H9 (cell line): Measurements from ENCODE around the gene EBPL. TPM values are rescaled to one million over a fixed set of nuclear protein-coding genes. Genes with fewer than 3 reads are reported as not detected.
A peak's percentile ranks its signal among the peaks of the same experiment; 100 is the strongest.

Source experiments
- DNase-seq: peaks from one replicate; pipeline ENCODE4 v3.0.0-alpha.2; 2017
- H2AFZ ChIP-seq: one replicate; pipeline ENCODE4 v1.6.1; 2013; ENCODE audit warnings: mild to moderate bottlenecking, low read length, control low read depth, moderate library complexity
- H2AK5ac ChIP-seq: 2 replicates; pipeline ENCODE4 v1.6.1; 2013; ENCODE audit warnings: low read length, control low read depth, mixed read lengths; ENCODE audit not compliant: insufficient read length
- H2BK120ac ChIP-seq: one replicate; pipeline ENCODE4 v1.6.1; 2013; ENCODE audit warnings: low read depth, mild to moderate bottlenecking, low read length, control low read depth, inconsistent platforms; ENCODE audit not compliant: poor library complexity, severe bottlenecking
- H2BK12ac ChIP-seq: 2 replicates; pipeline ENCODE4 v1.6.1; 2013; ENCODE audit warnings: low read length, control low read depth, mixed read lengths, low read depth; ENCODE audit not compliant: insufficient read length
- H2BK15ac ChIP-seq: 2 replicates; pipeline ENCODE4 v1.6.1; 2013; ENCODE audit warnings: low read depth, low read length, control low read depth
- H2BK20ac ChIP-seq: one replicate; pipeline ENCODE4 v1.6.1; 2013; ENCODE audit warnings: low read depth, mild to moderate bottlenecking, low read length, control low read depth, inconsistent platforms; ENCODE audit not compliant: poor library complexity, severe bottlenecking
- H2BK5ac ChIP-seq: 2 replicates; pipeline ENCODE4 v1.6.1; 2013; ENCODE audit warnings: low read length, control low read depth, mixed read lengths; ENCODE audit not compliant: insufficient read length
- H3K14ac ChIP-seq: 2 replicates; pipeline ENCODE4 v1.6.1; 2013; ENCODE audit warnings: low read length, control low read depth; ENCODE audit not compliant: insufficient read depth
- H3K18ac ChIP-seq: 2 replicates; pipeline ENCODE4 v1.6.1; 2013; ENCODE audit warnings: low read depth, mild to moderate bottlenecking, mixed read lengths, low read length, control low read depth; ENCODE audit not compliant: insufficient read length
- H3K23ac ChIP-seq: 2 replicates; pipeline ENCODE4 v1.6.1; 2013; ENCODE audit warnings: low read length, control low read depth, mixed read lengths, low read depth; ENCODE audit not compliant: insufficient read length
- H3K23me2 ChIP-seq: 2 replicates; pipeline ENCODE4 v1.6.1; 2013; ENCODE audit warnings: low read depth, mild to moderate bottlenecking, mixed read lengths, low read length, control low read depth; ENCODE audit not compliant: insufficient read length, poor library complexity, severe bottlenecking
- H3K27ac ChIP-seq: 2 replicates; pipeline ENCODE4 v1.5.1; 2013; ENCODE audit warnings: low read length, control low read depth, mixed read lengths, low read depth; ENCODE audit not compliant: insufficient read length
- H3K27me3 ChIP-seq: 2 replicates; pipeline ENCODE4 v1.6.1; 2013; ENCODE audit warnings: low read length, control low read depth, inconsistent platforms; ENCODE audit not compliant: insufficient read depth
- H3K4ac ChIP-seq: 2 replicates; pipeline ENCODE4 v1.6.1; 2013; ENCODE audit warnings: low read depth, mild to moderate bottlenecking, control low read depth, inconsistent platforms, low read length, moderate library complexity
- H3K4me1 ChIP-seq: 2 replicates; pipeline ENCODE4 v1.6.1; 2013; ENCODE audit warnings: low read length, control low read depth, inconsistent platforms; ENCODE audit not compliant: insufficient read depth
- H3K4me2 ChIP-seq: 2 replicates; pipeline ENCODE4 v1.6.1; 2013; ENCODE audit warnings: low read length, control low read depth, mixed read lengths; ENCODE audit not compliant: insufficient read length, insufficient read depth
- H3K56ac ChIP-seq: 2 replicates; pipeline ENCODE4 v1.6.1; 2013; ENCODE audit warnings: low read depth, mild to moderate bottlenecking, mixed read lengths, low read length, control low read depth; ENCODE audit not compliant: insufficient read length
- H3K79me1 ChIP-seq: 2 replicates; pipeline ENCODE4 v1.6.1; 2013; ENCODE audit warnings: low read depth, mild to moderate bottlenecking, moderate library complexity, low read length, control low read depth, inconsistent platforms; ENCODE audit not compliant: insufficient read depth, poor library complexity, severe bottlenecking
- H3K79me2 ChIP-seq: 2 replicates; pipeline ENCODE4 v1.6.1; 2013; ENCODE audit warnings: low read length, control low read depth, inconsistent platforms; ENCODE audit not compliant: insufficient read depth
- H3K9ac ChIP-seq: 2 replicates; pipeline ENCODE4 v1.6.1; 2013; ENCODE audit warnings: low read length, control low read depth, mixed read lengths; ENCODE audit not compliant: insufficient read length; ENCODE audit errors: extremely low read depth
- H3K9me3 ChIP-seq: one replicate; pipeline ENCODE4 v1.6.1; 2013; ENCODE audit warnings: low read depth, low read length, inconsistent platforms; ENCODE audit not compliant: control insufficient read depth
- H3T11ph ChIP-seq: one replicate; pipeline ENCODE4 v1.6.1; 2013; ENCODE audit warnings: mild to moderate bottlenecking, low read length, control low read depth, inconsistent platforms
- H4K20me1 ChIP-seq: one replicate; pipeline ENCODE4 v1.6.1; 2013; ENCODE audit not compliant: control insufficient read depth, insufficient read length, insufficient read depth
- H4K5ac ChIP-seq: 2 replicates; pipeline ENCODE4 v1.6.1; 2013; ENCODE audit warnings: low read depth, mild to moderate bottlenecking, mixed read lengths, low read length, control low read depth; ENCODE audit not compliant: insufficient read length
- H4K8ac ChIP-seq: replicated peaks from 2 replicates; pipeline ENCODE4 v1.6.1; 2013; ENCODE audit warnings: low read length, control low read depth, mixed read lengths, low read depth; ENCODE audit not compliant: insufficient read length
- H4K91ac ChIP-seq: 2 replicates; pipeline ENCODE4 v1.6.1; 2013; ENCODE audit warnings: low read depth, mild to moderate bottlenecking, moderate library complexity, mixed read lengths, low read length, control low read depth; ENCODE audit not compliant: insufficient read length
- H3K27ac Mint-ChIP-seq, 3 experiments: 2 replicates in 2 of 3; 3 replicates in 1 of 3; pipeline ENCODE4 v1.8.0; 2020 to 2021; ENCODE audit warnings: mixed read lengths in 3 of 3, mild to moderate bottlenecking in 1 of 3, moderate library complexity in 1 of 3
- H3K27me3 Mint-ChIP-seq: 2 replicates; pipeline ENCODE4 v1.8.0; 2021; ENCODE audit warnings: low read depth, mild to moderate bottlenecking, moderate library complexity, mixed read lengths
- H3K36me3 Mint-ChIP-seq, 3 experiments: 2 replicates in 2 of 3; 3 replicates in 1 of 3; pipeline ENCODE4 v1.8.0; 2020 to 2021; ENCODE audit warnings: low read depth in 3 of 3, mixed read lengths in 3 of 3; ENCODE audit not compliant: insufficient read depth in 1 of 3
- H3K4me1 Mint-ChIP-seq, 2 experiments: 2 replicates each; pipeline ENCODE4 v1.8.0; 2020; ENCODE audit warnings: mixed read lengths in 2 of 2
- H3K4me3 Mint-ChIP-seq, 2 experiments: 2 replicates in 1 of 2; 3 replicates in 1 of 2; pipeline ENCODE4 v1.8.0; 2020 to 2021; ENCODE audit warnings: mild to moderate bottlenecking in 2 of 2, mixed read lengths in 2 of 2, moderate library complexity in 1 of 2
- H3K9me3 Mint-ChIP-seq, 2 experiments: 2 replicates in 1 of 2; 3 replicates in 1 of 2; pipeline ENCODE4 v1.8.0; 2020; ENCODE audit warnings: mild to moderate bottlenecking in 2 of 2, mixed read lengths in 2 of 2, moderate library complexity in 1 of 2
- CTCF ChIP-seq: fragments of 200-600 bp; sonication (generic); conservative IDR thresholded peaks from 3 replicates; pipeline ENCODE4 v1.8.0; 2021; ENCODE audit warnings: antibody characterized with exemption, mild to moderate bottlenecking
- whole genome bisulfite sequencing: extraction: QIAGEN DNeasy Blood & Tissue Kit; methylation state at CpG from one replicate; pipeline ENCODE4 v1.1.7; 2013; ENCODE audit warnings: missing lambda C conversion rate, low lambda C conversion rate, mixed read lengths; ENCODE audit not compliant: insufficient read length; ENCODE audit errors: extremely low coverage; 5-methylcytosine and 5-hydroxymethylcytosine counted together
- total RNA-seq: library from RNA; stranded (reverse); gene quantifications from 2 replicates; pipeline ENCODE4 v1.2.1, GENCODE V29; 2021

EBPL gene
- total RNA-seq, 1 experiment from 2014 or later, result 65.9 TPM

- Histone ChIP-seq H3K79me1 (no peaks in the 10 kb centered on the region), H3K27me3 (no peaks in the 10 kb centered on the region), H3T11ph (no peak overlapping the region), H2BK15ac (no peak overlapping the region), H4K8ac (no peak overlapping the region), H3K9ac (no peak overlapping the region), H3K27ac (no peak overlapping the region), H4K5ac (no peak overlapping the region), H3K18ac (no peak overlapping the region), H3K4ac (no peak overlapping the region), H2BK20ac (no peak overlapping the region), H3K79me2 (no peaks in the 10 kb centered on the region), H3K4me1 (no peaks in the 10 kb centered on the region; the same call in 1 of the 2 replicates), H4K91ac (no peak overlapping the region), H2AK5ac (no peak overlapping the region), H3K56ac (no peak overlapping the region), H2BK5ac (no peak overlapping the region), H3K9me3 (no peaks in the 10 kb centered on the region), H3K14ac (no peak overlapping the region), H2AFZ (no peak overlapping the region), H3K23me2 (no peaks in the 10 kb centered on the region), H2BK12ac (no peak overlapping the region), H3K4me2 (no peak overlapping the region), H2BK120ac (no peak overlapping the region), H4K20me1 (no peaks in the 10 kb centered on the region), H3K23ac (no peak overlapping the region)
- H3K27me3 Mint-ChIP-seq, result no peaks in the 10 kb centered on the region
- no peak for DNase-seq
- peaks cover 0 to 4% (median 0%) of the 10 kb centered on the region in 3 experiments; a peak in 1 of 7 replicates for H3K36me3 Mint-ChIP-seq
- peaks cover 2 to 8% of the 10 kb centered on the region in 2 experiments for H3K4me1 Mint-ChIP-seq
- no peak overlapping the region for H3K4me3 Mint-ChIP-seq
- no peaks in the 10 kb centered on the region; a peak in 1 of 5 replicates for H3K9me3 Mint-ChIP-seq
- TF ChIP-seq CTCF, result peak; percentile 57
- no CpG with 5 or more reads among the region's 5 CpGs for WGBS
- H3K27ac Mint-ChIP-seq, result no peak overlapping the region
Measured at GRCh38 chr13:49649244-49649962, 41.9 kb downstream of the EBPL start.
